ENCODE measurements around the gene SMG6.

GRCh38 chr17:2149934-2150333, 153.7 kb downstream of the SMG6 start:
- TF ChIP-seq, protein P1, sequence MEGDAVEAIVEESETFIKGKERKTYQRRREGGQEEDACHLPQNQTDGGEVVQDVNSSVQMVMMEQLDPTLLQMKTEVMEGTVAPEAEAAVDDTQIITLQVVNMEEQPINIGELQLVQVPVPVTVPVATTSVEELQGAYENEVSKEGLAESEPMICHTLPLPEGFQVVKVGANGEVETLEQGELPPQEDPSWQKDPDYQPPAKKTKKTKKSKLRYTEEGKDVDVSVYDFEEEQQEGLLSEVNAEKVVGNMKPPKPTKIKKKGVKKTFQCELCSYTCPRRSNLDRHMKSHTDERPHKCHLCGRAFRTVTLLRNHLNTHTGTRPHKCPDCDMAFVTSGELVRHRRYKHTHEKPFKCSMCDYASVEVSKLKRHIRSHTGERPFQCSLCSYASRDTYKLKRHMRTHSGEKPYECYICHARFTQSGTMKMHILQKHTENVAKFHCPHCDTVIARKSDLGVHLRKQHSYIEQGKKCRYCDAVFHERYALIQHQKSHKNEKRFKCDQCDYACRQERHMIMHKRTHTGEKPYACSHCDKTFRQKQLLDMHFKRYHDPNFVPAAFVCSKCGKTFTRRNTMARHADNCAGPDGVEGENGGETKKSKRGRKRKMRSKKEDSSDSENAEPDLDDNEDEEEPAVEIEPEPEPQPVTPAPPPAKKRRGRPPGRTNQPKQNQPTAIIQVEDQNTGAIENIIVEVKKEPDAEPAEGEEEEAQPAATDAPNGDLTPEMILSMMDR (IDR thresholded peaks at IDR 0.05): no peak
- TF ChIP-seq KAT7 (CRISPR knock-in tag; IDR thresholded peaks at IDR 0.05; ENCODE audit: borderline replicate concordance) (no peak), E2F4 (CRISPR knock-in tag; IDR thresholded peaks at IDR 0.05; ENCODE audit: borderline replicate concordance, low read depth) (no peak), NR1H2 (CRISPR knock-in tag; IDR thresholded peaks at IDR 0.05) (no peak), ATF2 (CRISPR knock-in tag; IDR thresholded peaks at IDR 0.05; ENCODE audit: borderline replicate concordance, low read depth) (no peak)
- TF ChIP-seq, protein P2, sequence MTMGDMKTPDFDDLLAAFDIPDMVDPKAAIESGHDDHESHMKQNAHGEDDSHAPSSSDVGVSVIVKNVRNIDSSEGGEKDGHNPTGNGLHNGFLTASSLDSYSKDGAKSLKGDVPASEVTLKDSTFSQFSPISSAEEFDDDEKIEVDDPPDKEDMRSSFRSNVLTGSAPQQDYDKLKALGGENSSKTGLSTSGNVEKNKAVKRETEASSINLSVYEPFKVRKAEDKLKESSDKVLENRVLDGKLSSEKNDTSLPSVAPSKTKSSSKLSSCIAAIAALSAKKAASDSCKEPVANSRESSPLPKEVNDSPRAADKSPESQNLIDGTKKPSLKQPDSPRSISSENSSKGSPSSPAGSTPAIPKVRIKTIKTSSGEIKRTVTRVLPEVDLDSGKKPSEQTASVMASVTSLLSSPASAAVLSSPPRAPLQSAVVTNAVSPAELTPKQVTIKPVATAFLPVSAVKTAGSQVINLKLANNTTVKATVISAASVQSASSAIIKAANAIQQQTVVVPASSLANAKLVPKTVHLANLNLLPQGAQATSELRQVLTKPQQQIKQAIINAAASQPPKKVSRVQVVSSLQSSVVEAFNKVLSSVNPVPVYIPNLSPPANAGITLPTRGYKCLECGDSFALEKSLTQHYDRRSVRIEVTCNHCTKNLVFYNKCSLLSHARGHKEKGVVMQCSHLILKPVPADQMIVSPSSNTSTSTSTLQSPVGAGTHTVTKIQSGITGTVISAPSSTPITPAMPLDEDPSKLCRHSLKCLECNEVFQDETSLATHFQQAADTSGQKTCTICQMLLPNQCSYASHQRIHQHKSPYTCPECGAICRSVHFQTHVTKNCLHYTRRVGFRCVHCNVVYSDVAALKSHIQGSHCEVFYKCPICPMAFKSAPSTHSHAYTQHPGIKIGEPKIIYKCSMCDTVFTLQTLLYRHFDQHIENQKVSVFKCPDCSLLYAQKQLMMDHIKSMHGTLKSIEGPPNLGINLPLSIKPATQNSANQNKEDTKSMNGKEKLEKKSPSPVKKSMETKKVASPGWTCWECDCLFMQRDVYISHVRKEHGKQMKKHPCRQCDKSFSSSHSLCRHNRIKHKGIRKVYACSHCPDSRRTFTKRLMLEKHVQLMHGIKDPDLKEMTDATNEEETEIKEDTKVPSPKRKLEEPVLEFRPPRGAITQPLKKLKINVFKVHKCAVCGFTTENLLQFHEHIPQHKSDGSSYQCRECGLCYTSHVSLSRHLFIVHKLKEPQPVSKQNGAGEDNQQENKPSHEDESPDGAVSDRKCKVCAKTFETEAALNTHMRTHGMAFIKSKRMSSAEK (CRISPR knock-in tag; IDR thresholded peaks at IDR 0.05; ENCODE audit: borderline replicate concordance): no peak

Measured in WTC11 (cell line).